Left ventricle myocardium inferior (tissue), 1 donor: ENCODE results near the gene PET117. TPM values are rescaled to one million over a fixed set of nuclear protein-coding genes. Genes with fewer than 3 reads are reported as not detected.

Experiments
- DNase-seq: peaks from one replicate; pipeline ENCODE4 v3.0.0-alpha.2; 2020
- H3K27ac ChIP-seq: fragments of 200-600 bp; replicated peaks from 2 replicates; pipeline ENCODE4 v1.8.0; 2021
- H3K27me3 ChIP-seq: fragments of 200-600 bp; 2 replicates; pipeline ENCODE4 v1.8.0; 2021; ENCODE audit warnings: low read depth
- H3K36me3 ChIP-seq: fragments of 200-600 bp; 2 replicates; pipeline ENCODE4 v1.8.0; 2021
- H3K4me1 ChIP-seq: fragments of 200-600 bp; 2 replicates; pipeline ENCODE4 v1.8.0; 2021
- H3K4me3 ChIP-seq: fragments of 200-600 bp; 2 replicates; pipeline ENCODE4 v1.8.0; 2021; ENCODE audit warnings: mild to moderate bottlenecking, moderate library complexity
- H3K9me3 ChIP-seq: fragments of 200-600 bp; replicated peaks from 2 replicates; pipeline ENCODE4 v1.8.0; 2021
- CTCF ChIP-seq: fragments of 200-600 bp; IDR thresholded peaks from 2 replicates; pipeline ENCODE4 v1.8.0; 2021; ENCODE audit warnings: antibody characterized with exemption, mild to moderate bottlenecking, borderline replicate concordance
- intact Hi-C: fragments of 100-400 bp; cut with micrococcal nuclease; formaldehyde crosslinking; loops from one replicate; pipeline ENCODE4 v1.11.0; 2022
- total RNA-seq: library from RNA; stranded (reverse); fragmentation: NEBNext Ultra II Directional; extraction: Animal tissue kit (Norgen Biotek cat#: 25700); gene quantifications from one replicate; pipeline ENCODE4 v1.2.1, GENCODE V29; 2021
- donor health status: DM: no; HTN: yes; CAD: no; lungs with severe emphysema.

Gene PET117
- total RNA-seq, 1 donor from 2014 or later = 9.1 TPM

- H3K27me3 ChIP-seq = no peaks in the 10 kb centered on the region
- no peak overlapping the region for H3K4me3 ChIP-seq
- DNase-seq = no peak
- H3K4me1 ChIP-seq = peaks cover 40% of the 10 kb centered on the region
- H3K27ac ChIP-seq = no peak overlapping the region
- no peaks in the 10 kb centered on the region for H3K9me3 ChIP-seq
- H3K36me3 ChIP-seq = peaks cover 19% of the 10 kb centered on the region
- intact Hi-C loops = loop anchor here (10.0 kb wide), 1 partner anchor 135 kb away; no protein-coding TSS in a partner anchor
- TF ChIP-seq CTCF = no peak
These were observed 2.2 kb downstream of the PET117 start for GRCh38 chr20:18139832-18140231.

- peaks cover 44% of the 10 kb centered on the region for H3K36me3 ChIP-seq
- H3K27ac ChIP-seq = no peak overlapping the region
- no peak for TF ChIP-seq CTCF
- H3K27me3 ChIP-seq = no peaks in the 10 kb centered on the region
- intact Hi-C loops = no loop called here
- H3K4me3 ChIP-seq = no peak overlapping the region
- H3K4me1 ChIP-seq = peaks cover 12% of the 10 kb centered on the region
- no peaks in the 10 kb centered on the region for H3K9me3 ChIP-seq
- DNase-seq = no peak
These were observed 7.0 kb downstream of the PET117 start for GRCh38 chr20:18144541-18145099.

GRCh38 chr20:18154342-18154741 lies 16.7 kb downstream of the PET117 start:
- H3K4me1 ChIP-seq = no peaks in the 10 kb centered on the region
- H3K36me3 ChIP-seq = peaks cover 67% of the 10 kb centered on the region
- H3K27me3 ChIP-seq = no peaks in the 10 kb centered on the region
- H3K9me3 ChIP-seq = no peaks in the 10 kb centered on the region
- H3K4me3 ChIP-seq = no peak overlapping the region
- intact Hi-C loops = no loop called here
- no peak for TF ChIP-seq CTCF
- DNase-seq = no peak
- no peak overlapping the region for H3K27ac ChIP-seq

DNA sequence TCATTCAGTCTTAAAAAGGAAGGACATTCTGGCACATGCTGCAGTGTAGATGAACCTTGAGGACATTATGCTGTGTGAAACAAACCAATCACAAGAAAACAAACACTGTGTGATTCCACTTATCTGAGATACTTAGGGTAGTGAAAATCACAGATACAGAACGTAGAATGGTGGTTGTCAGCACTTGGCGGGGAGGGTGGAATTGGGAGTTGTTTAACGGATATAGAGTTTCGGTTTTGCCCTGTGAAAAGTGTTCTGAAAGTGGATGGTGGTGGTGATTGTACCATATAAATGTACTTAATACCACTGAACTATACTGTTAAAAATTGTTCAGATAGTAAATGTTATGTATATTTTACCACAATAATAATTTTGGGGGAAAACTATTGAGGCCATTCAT lies 18.4 kb downstream of the PET117 start:
- H3K9me3 ChIP-seq = no peaks in the 10 kb centered on the region
- DNase-seq = no peak
- TF ChIP-seq CTCF = no peak
- intact Hi-C loops = no loop called here
- no peaks in the 10 kb centered on the region for H3K4me1 ChIP-seq
- H3K36me3 ChIP-seq = peaks cover 69% of the 10 kb centered on the region
- no peaks in the 10 kb centered on the region for H3K27me3 ChIP-seq
- H3K4me3 ChIP-seq = no peak overlapping the region
- H3K27ac ChIP-seq = no peak overlapping the region

DNA sequence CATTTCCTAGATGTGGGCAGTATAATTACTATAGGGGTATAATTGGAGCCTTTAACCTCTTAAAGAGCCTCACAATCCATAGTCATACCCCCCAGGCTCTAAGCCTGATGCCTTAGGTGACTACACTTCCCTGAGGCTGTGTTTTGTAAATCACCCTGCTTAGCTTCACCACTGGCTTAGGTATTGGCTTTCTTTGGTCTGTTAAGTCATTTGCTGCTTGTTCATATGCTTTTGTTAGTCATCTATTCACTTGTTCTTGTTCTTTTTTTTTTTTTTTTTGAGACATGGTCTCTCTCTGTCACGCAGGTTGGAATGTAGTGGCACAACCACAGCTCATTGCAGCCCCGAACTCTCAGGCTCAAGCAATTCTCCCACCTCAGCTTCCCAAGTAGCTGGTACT lies 26.7 kb downstream of the PET117 start:
- intact Hi-C loops = no loop called here
- DNase-seq = no peak
- Histone ChIP-seq H3K27me3 (no peaks in the 10 kb centered on the region), H3K27ac (no peak overlapping the region), H3K4me1 (peaks cover 9% of the 10 kb centered on the region), H3K36me3 (peaks cover 63% of the 10 kb centered on the region), H3K9me3 (no peaks in the 10 kb centered on the region), H3K4me3 (no peak overlapping the region)
- TF ChIP-seq CTCF = no peak
